Endodermal cell (in vitro differentiated cells): ENCODE data around the gene MAML2. TPM values are rescaled to one million over a fixed set of nuclear protein-coding genes. Genes with fewer than 3 reads are reported as not detected.

ENCODE experiments used
- DNase-seq: peaks from one replicate; pipeline ENCODE4 v3.0.0-alpha.2; 2017
- H3K27ac ChIP-seq: 2 replicates; pipeline ENCODE4 v1.5.1; 2013; ENCODE audit warnings: mild to moderate bottlenecking, low read depth, low read length, moderate library complexity
- H3K27me3 ChIP-seq: 2 replicates; pipeline ENCODE4 v1.6.1; 2013; ENCODE audit warnings: mild to moderate bottlenecking, low read length, moderate library complexity; ENCODE audit not compliant: insufficient read depth, control insufficient read depth, poor library complexity, severe bottlenecking
- H3K36me3 ChIP-seq: 2 replicates; pipeline ENCODE4 v1.7.0; 2013; ENCODE audit warnings: mild to moderate bottlenecking, low read length, moderate library complexity; ENCODE audit not compliant: control insufficient read depth, insufficient read depth
- H3K4me1 ChIP-seq: one replicate; pipeline ENCODE4 v1.7.0; 2013; ENCODE audit warnings: low read length; ENCODE audit not compliant: control insufficient read depth, insufficient read depth
- H3K4me3 ChIP-seq: 2 replicates; pipeline ENCODE4 v1.5.1; 2013; ENCODE audit warnings: mild to moderate bottlenecking, low read length, moderate library complexity
- H3K9ac ChIP-seq: 2 replicates; pipeline ENCODE4 v1.6.1; 2013; ENCODE audit warnings: mild to moderate bottlenecking, low read length, moderate library complexity; ENCODE audit not compliant: poor library complexity, severe bottlenecking; ENCODE audit errors: extremely low read depth
- H3K9me3 ChIP-seq: 2 replicates; pipeline ENCODE4 v1.6.1; 2013; ENCODE audit warnings: mild to moderate bottlenecking, low read length, moderate library complexity; ENCODE audit not compliant: control insufficient read depth
- H3K27ac Mint-ChIP-seq: 2 replicates; pipeline ENCODE4 v1.8.0; 2020; ENCODE audit warnings: mixed read lengths
- H3K27me3 Mint-ChIP-seq: 2 replicates; pipeline ENCODE4 v1.8.0; 2021; ENCODE audit warnings: mild to moderate bottlenecking, mixed read lengths; ENCODE audit not compliant: insufficient read depth
- H3K36me3 Mint-ChIP-seq: 2 replicates; pipeline ENCODE4 v1.8.0; 2020; ENCODE audit warnings: low read depth, mixed read lengths
- H3K4me1 Mint-ChIP-seq: 2 replicates; pipeline ENCODE4 v1.8.0; 2020; ENCODE audit warnings: mixed read lengths
- H3K4me3 Mint-ChIP-seq: 2 replicates; pipeline ENCODE4 v1.8.0; 2020; ENCODE audit warnings: mild to moderate bottlenecking, moderate library complexity, mixed read lengths
- H3K9me3 Mint-ChIP-seq: 2 replicates; pipeline ENCODE4 v1.8.0; 2020; ENCODE audit warnings: mild to moderate bottlenecking, mixed read lengths
- WGBS, 2 experiments: methylation state at CpG; one replicate each; pipeline versions ENCODE4 v1.1.5 to v1.1.7; 2013; ENCODE audit warnings: missing lambda C conversion rate in 2 of 2, mixed read lengths in 1 of 2; ENCODE audit not compliant: insufficient coverage in 1 of 2, insufficient read length in 1 of 2; 5-methylcytosine and 5-hydroxymethylcytosine counted together
- total RNA-seq, 2 donors: library from RNA; stranded (reverse); fragmentation: NEBNext Ultra II Directional in 1 of 2; extraction: Animal tissue kit (Norgen Biotek cat#: 25700) in 1 of 2; gene quantifications; 2 replicates in 1 of 2; 3 replicates in 1 of 2; pipeline ENCODE4 v1.2.1, GENCODE V29; 2021
- TF ChIP-seq, protein P1 (sequence below): fragments of 200-600 bp; sonication (generic); conservative IDR thresholded peaks from 2 replicates; pipeline ENCODE4 v1.5.0; 2021; ENCODE audit warnings: antibody characterized with exemption, mild to moderate bottlenecking

Gene MAML2
- total RNA-seq, 2 donors from 2014 or later: 6.6 to 8.0 TPM

DNA sequence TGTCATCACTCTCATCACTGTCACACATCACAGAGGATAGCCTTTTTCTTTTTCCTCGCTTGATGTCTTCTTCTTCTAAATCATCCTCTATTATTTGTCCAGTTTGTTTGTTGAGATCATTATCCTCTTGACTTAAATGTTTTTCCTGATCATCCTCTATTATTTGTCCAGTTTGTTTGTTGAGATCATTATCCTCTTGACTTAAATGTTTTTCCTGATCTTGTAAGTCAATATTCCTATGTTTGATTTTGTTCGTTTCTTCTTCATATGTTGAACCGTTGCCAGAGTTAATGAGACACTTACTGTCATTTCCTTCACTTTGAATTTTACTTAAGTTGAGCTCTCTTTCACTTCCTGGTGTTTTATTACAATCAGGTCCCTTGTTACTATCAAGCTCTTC is 41.2 kb upstream of the MAML2 start:
- Mint-ChIP-seq H3K27ac (no peak overlapping the region), H3K27me3 (no peaks in the 10 kb centered on the region), H3K9me3 (no peaks in the 10 kb centered on the region), H3K36me3 (peaks cover 11% of the 10 kb centered on the region), H3K4me1 (peaks cover 5% of the 10 kb centered on the region), H3K4me3 (no peak overlapping the region)
- Histone ChIP-seq H3K27me3 (no peaks in the 10 kb centered on the region), H3K9ac (no peak overlapping the region), H3K9me3 (no peaks in the 10 kb centered on the region), H3K27ac (no peak overlapping the region), H3K4me3 (no peak overlapping the region), H3K4me1 (peaks cover 3% of the 10 kb centered on the region), H3K36me3 (peaks cover 42% of the 10 kb centered on the region)
- WGBS, 2 experiments: 90 to 94% methylated on average over 2 to 3 of the region's 3 CpGs
- TF ChIP-seq, protein P1, sequence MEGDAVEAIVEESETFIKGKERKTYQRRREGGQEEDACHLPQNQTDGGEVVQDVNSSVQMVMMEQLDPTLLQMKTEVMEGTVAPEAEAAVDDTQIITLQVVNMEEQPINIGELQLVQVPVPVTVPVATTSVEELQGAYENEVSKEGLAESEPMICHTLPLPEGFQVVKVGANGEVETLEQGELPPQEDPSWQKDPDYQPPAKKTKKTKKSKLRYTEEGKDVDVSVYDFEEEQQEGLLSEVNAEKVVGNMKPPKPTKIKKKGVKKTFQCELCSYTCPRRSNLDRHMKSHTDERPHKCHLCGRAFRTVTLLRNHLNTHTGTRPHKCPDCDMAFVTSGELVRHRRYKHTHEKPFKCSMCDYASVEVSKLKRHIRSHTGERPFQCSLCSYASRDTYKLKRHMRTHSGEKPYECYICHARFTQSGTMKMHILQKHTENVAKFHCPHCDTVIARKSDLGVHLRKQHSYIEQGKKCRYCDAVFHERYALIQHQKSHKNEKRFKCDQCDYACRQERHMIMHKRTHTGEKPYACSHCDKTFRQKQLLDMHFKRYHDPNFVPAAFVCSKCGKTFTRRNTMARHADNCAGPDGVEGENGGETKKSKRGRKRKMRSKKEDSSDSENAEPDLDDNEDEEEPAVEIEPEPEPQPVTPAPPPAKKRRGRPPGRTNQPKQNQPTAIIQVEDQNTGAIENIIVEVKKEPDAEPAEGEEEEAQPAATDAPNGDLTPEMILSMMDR: no peak
- DNase-seq: no peak

DNA sequence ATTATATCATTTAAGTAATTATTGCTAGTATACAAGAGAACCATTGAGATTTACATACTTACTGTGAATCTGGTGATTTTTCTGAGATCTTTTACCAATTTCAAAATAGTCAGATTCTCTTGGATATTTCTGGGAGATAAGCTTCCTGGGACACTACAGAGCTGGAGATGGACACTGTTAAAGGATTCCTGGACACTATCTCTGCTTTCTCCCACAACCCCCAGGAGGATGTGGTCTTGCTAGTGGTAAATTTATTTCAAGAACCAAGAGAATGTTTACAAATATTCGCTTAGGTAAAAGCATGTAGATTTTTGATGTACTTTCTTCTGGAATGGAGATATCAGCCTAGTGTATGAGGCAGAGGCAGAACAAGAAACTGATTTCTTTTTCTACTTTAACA is 33.8 kb upstream of the MAML2 start:
- Mint-ChIP-seq H3K36me3 (peaks cover 11% of the 10 kb centered on the region), H3K4me1 (peaks cover 3% of the 10 kb centered on the region), H3K27me3 (no peaks in the 10 kb centered on the region), H3K27ac (no peak overlapping the region), H3K4me3 (no peak overlapping the region), H3K9me3 (no peaks in the 10 kb centered on the region)
- no peak for DNase-seq
- H3K36me3 ChIP-seq: peaks cover 29% of the 10 kb centered on the region
- no peaks in the 10 kb centered on the region for H3K27me3 ChIP-seq
- H3K4me3 ChIP-seq: no peak overlapping the region
- TF ChIP-seq, protein P1: no peak
- no peaks in the 10 kb centered on the region for H3K4me1 ChIP-seq
- no peak overlapping the region for H3K9ac ChIP-seq
- WGBS, 2 experiments: 94% methylated on average over 1 of the region's 1 CpG; no CpG with 5 or more reads in 1 of the 2 experiments
- no peaks in the 10 kb centered on the region for H3K9me3 ChIP-seq
- no peak overlapping the region for H3K27ac ChIP-seq

DNA sequence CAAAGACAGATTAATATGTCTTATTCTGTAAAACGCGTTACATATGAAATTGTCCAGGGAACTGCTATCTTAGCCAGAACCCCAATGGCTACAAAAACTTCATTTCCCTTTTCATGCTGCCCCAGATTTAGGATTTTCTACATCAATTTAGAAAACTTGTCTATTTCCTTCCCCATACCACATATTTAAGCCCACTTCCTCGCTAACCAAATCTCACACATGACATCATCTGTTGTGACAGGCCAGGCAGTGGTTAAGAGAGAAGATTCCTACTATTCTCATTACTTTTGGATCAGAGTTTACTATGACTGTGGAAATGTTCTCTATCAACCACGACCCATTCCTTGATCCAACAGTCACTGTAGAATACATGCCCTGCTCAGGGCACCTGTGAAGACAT is 30.8 kb upstream of the MAML2 start:
- Histone ChIP-seq H3K4me3 (no peak overlapping the region), H3K27me3 (no peaks in the 10 kb centered on the region), H3K9me3 (peaks cover 10% of the 10 kb centered on the region), H3K4me1 (no peaks in the 10 kb centered on the region), H3K9ac (no peak overlapping the region), H3K27ac (no peak overlapping the region), H3K36me3 (peaks cover 30% of the 10 kb centered on the region)
- Mint-ChIP-seq H3K27me3 (no peaks in the 10 kb centered on the region), H3K4me1 (peaks cover 3% of the 10 kb centered on the region), H3K27ac (no peak overlapping the region), H3K9me3 (peaks cover 4% of the 10 kb centered on the region), H3K4me3 (no peak overlapping the region), H3K36me3 (peaks cover 20% of the 10 kb centered on the region)
- no peak for DNase-seq
- TF ChIP-seq, protein P1: no peak
- WGBS, 2 experiments: 95 to 97% methylated on average over 3 to 4 of the region's 4 CpGs
